K562 (cell line): Measurements from ENCODE around the gene GAB1. TPM values are rescaled to one million over a fixed set of nuclear protein-coding genes. Genes with fewer than 3 reads are reported as not detected.

Experiments used
- ATAC-seq: fragments of 200-7000 bp; cut with Tn5 transposase; 3 replicates; pipeline ENCODE4 v1.9.1; 2020; ENCODE audit warnings: moderate library complexity
- BruUV-seq: library from RNA; stranded (reverse); fragments of 400-500 nt; replicated peaks from 2 replicates; lab custom pipeline; 2021; lab: Mats Ljungman, UMichigan
- CTCF ChIA-PET: fragments of 300-600 bp; formaldehyde crosslinking; extraction: SDS; loops from one replicate; lab custom pipeline; 2021; ENCODE audit warnings: low intra/inter-chr PET ratio; lab: Yijun Ruan, JAX
- POLR2A ChIA-PET: fragments of 300-600, 350-650 bp; sonication (Branson Sonifier 250); formaldehyde crosslinking; extraction: SDS; loops from one replicate; lab custom pipeline; 2021; ENCODE audit warnings: antibody characterized with exemption, inconsistent platforms; lab: Yijun Ruan, JAX
- DNase-seq, 4 experiments: peaks; one replicate each; pipeline versions ENCODE4 v3.0.0 to v3.0.0-alpha.2; 2011 to 2018; ENCODE audit warnings: low spot score in 3 of 4, mixed read lengths in 3 of 4; ENCODE audit errors: extremely low read depth in 1 of 4
- FAIRE-seq: peaks from 2 replicates; lab custom pipeline; 2011; peaks lifted over from hg19 to GRCh38; lab: Jason Lieb, UNC
- H2AFZ ChIP-seq: 2 replicates; pipeline ENCODE4 v1.6.0; 2011; ENCODE audit warnings: low read depth, low read length, control low read depth, inconsistent platforms
- H3K27ac ChIP-seq: fragments of 200-600 bp; 3 replicates; pipeline ENCODE4 v1.8.0; 2011; ENCODE audit warnings: low read depth, mild to moderate bottlenecking, control low read depth, inconsistent platforms, low read length, moderate library complexity, mixed read lengths; ENCODE audit errors: extremely low read depth
- H3K27me3 ChIP-seq, 2 experiments: fragments of 300-600 bp in 1 of 2; 2 replicates in 1 of 2; 3 replicates in 1 of 2; pipeline versions ENCODE4 v1.6.0 to v1.8.0; 2011; ENCODE audit warnings: inconsistent platforms in 2 of 2, low read length in 2 of 2, mild to moderate bottlenecking in 1 of 2, mixed read lengths in 1 of 2, moderate library complexity in 1 of 2; ENCODE audit not compliant: control insufficient read depth in 2 of 2, insufficient read depth in 2 of 2
- H3K36me3 ChIP-seq: fragments of 300-600 bp; 3 replicates; pipeline ENCODE4 v1.8.0; 2011; ENCODE audit warnings: mild to moderate bottlenecking, low read length, inconsistent platforms; ENCODE audit not compliant: control insufficient read depth, insufficient read depth
- H3K4me1 ChIP-seq, 2 experiments: fragments of 200-600 bp in 1 of 2; replicated peaks in 1 of 2; 2 replicates in 1 of 2; 3 replicates in 1 of 2; pipeline versions ENCODE4 v1.5.1 to v1.8.0; 2011; ENCODE audit warnings: inconsistent platforms in 2 of 2, low read length in 2 of 2, mild to moderate bottlenecking in 1 of 2, mixed read lengths in 1 of 2, moderate library complexity in 1 of 2; ENCODE audit not compliant: control insufficient read depth in 2 of 2, insufficient read depth in 2 of 2
- H3K4me2 ChIP-seq: 2 replicates; pipeline ENCODE4 v1.6.1; 2011; ENCODE audit warnings: low read length, control low read depth, inconsistent platforms, mixed read lengths; ENCODE audit not compliant: insufficient read depth
- H3K4me3 ChIP-seq: fragments of 200-600 bp; sonication (generic), shearing (Covaris generic); 2 replicates; pipeline ENCODE4 v1.5.1; 2016; ENCODE audit warnings: control low read depth, inconsistent platforms
- H3K79me2 ChIP-seq: fragments of 200-600 bp; 3 replicates; pipeline ENCODE4 v1.8.0; 2011; ENCODE audit warnings: low read length, inconsistent platforms; ENCODE audit not compliant: control insufficient read depth, insufficient read depth
- H3K9ac ChIP-seq, 2 experiments: 2 replicates each; pipeline versions ENCODE4 v1.6.0 to v1.6.1; 2011; ENCODE audit warnings: low read depth in 2 of 2, low read length in 2 of 2, control low read depth in 1 of 2, inconsistent platforms in 1 of 2, mild to moderate bottlenecking in 1 of 2, mixed read lengths in 1 of 2; ENCODE audit not compliant: insufficient read depth in 1 of 2
- H3K9me1 ChIP-seq: one replicate; pipeline ENCODE4 v1.6.0; 2011; ENCODE audit warnings: inconsistent platforms, mild to moderate bottlenecking, low read length, moderate library complexity; ENCODE audit not compliant: control insufficient read depth, insufficient read depth
- H3K9me3 ChIP-seq: replicated peaks from 2 replicates; pipeline ENCODE4 v1.5.1; 2011; ENCODE audit warnings: low read depth, low read length, inconsistent platforms; ENCODE audit not compliant: control insufficient read depth, insufficient read depth
- H4K20me1 ChIP-seq: replicated peaks from 2 replicates; pipeline ENCODE4 v1.6.1; 2011; ENCODE audit warnings: low read length, inconsistent platforms, mixed read lengths; ENCODE audit not compliant: control insufficient read depth, insufficient read depth
- ARID4B ChIP-seq: sonication (generic); formaldehyde crosslinking; IDR thresholded peaks from 2 replicates; pipeline ENCODE4 v1.8.0; 2022; ENCODE audit warnings: mild to moderate bottlenecking, missing genetic modification reagents
- ATF4 ChIP-seq: fragments of 450-650 bp; formaldehyde crosslinking; IDR thresholded peaks from 2 replicates; pipeline ENCODE4 v1.4.0; 2022; ENCODE audit warnings: mild to moderate bottlenecking, moderate library complexity
- CGGBP1 ChIP-seq: fragments of 250-450 bp; sonication (Bioruptor Pico); IDR thresholded peaks from 2 replicates; pipeline ENCODE4 v1.9.0; 2021; ENCODE audit warnings: mild to moderate bottlenecking
- CTCF ChIP-seq, 3 experiments: IDR thresholded peaks in 2 of 3; conservative IDR thresholded peaks in 1 of 3; 2 replicates each; pipeline ENCODE4 v1.5.1; 2011 to 2012; ENCODE audit warnings: low read length in 3 of 3, mild to moderate bottlenecking in 3 of 3, control low read depth in 2 of 3, improper control_type of control experiment in 1 of 3, inconsistent platforms in 1 of 3, low read depth in 1 of 3, mixed read lengths in 1 of 3, moderate library complexity in 1 of 3; ENCODE audit not compliant: insufficient read depth in 2 of 3
- ILF3 ChIP-seq: fragments of 450-650 bp; IDR thresholded peaks from 2 replicates; pipeline ENCODE4 v1.6.1; 2018; ENCODE audit warnings: antibody characterized with exemption, mild to moderate bottlenecking, moderate library complexity, borderline replicate concordance
- MYC ChIP-seq, 2 experiments: fragments of 250-450 bp in 1 of 2; sonication (Bioruptor Pico) in 1 of 2; IDR thresholded peaks; 2 replicates each; pipeline versions ENCODE4 v1.5.1 to v1.6.1; 2012 to 2021; ENCODE audit warnings: low read depth in 2 of 2, borderline replicate concordance in 1 of 2, improper control_type of control experiment in 1 of 2, low read length in 1 of 2, mild to moderate bottlenecking in 1 of 2, moderate library complexity in 1 of 2
- NFE2L1 ChIP-seq: fragments of 450-650 bp; IDR thresholded peaks from 2 replicates; pipeline ENCODE4 v1.6.1; 2016; ENCODE audit warnings: missing genetic modification characterization, low read depth, mild to moderate bottlenecking, missing compliant biosample characterization, moderate library complexity, borderline replicate concordance
- NRF1 ChIP-seq, 2 experiments: fragments of 450-650 bp; IDR thresholded peaks in 1 of 2; conservative IDR thresholded peaks in 1 of 2; 2 replicates each; pipeline ENCODE4 v1.6.1; 2014; ENCODE audit warnings: mild to moderate bottlenecking in 2 of 2
- SMARCE1 ChIP-seq: fragments of 450-650 bp; IDR thresholded peaks from 2 replicates; pipeline ENCODE4 v1.7.1; 2016; ENCODE audit warnings: mild to moderate bottlenecking
- ZNF561 ChIP-seq: fragments of 450-650 bp; formaldehyde crosslinking; conservative IDR thresholded peaks from 2 replicates; pipeline ENCODE4 v1.4.0; 2020; ENCODE audit warnings: mild to moderate bottlenecking, moderate library complexity
- in situ Hi-C: fragments of 300-500 bp; cut with MboI; formaldehyde crosslinking; loops from 4 replicates; pipeline ENCODE4 v1.15.0; 2018; ENCODE audit warnings: inconsistent platforms, mixed read lengths
- intact Hi-C: fragments of 100-400 bp; cut with micrococcal nuclease; formaldehyde crosslinking; loops from 2 replicates; pipeline ENCODE4 v1.14.2; 2022
- polyA plus RNA-seq, 8 experiments: library from polyadenylated mRNA; depleted of rRNA in 4 of 8; stranded (reverse) in 5 of 8; unstranded in 3 of 8; fragments of >200 nt; fragmentation: Nextera tagmentation in 2 of 8; fragmentation: Illumina TruSeq in 1 of 8; extraction: Ambion mirVana in 2 of 8; extraction: Trizol in 1 of 8; gene quantifications; 2 replicates each; pipeline versions ENCODE4 v1.2.1 to v1.2.3, GENCODE V29; 2011 to 2014; ENCODE audit warnings: inconsistent platforms in 1 of 8, missing spikeins in 1 of 8
- total RNA-seq, 7 experiments: library from RNA; depleted of rRNA in 6 of 7; stranded (reverse); fragments of >200 nt in 6 of 7; fragmentation: Illumina TruSeq in 2 of 7; extraction: Trizol in 2 of 7; gene quantifications; 2 replicates each; pipeline versions ENCODE4 v1.2.1 to v1.2.3, GENCODE V29; 2011 to 2021; ENCODE audit warnings: low replicate concordance in 1 of 7

Gene GAB1
- total and polyA plus RNA-seq, 9 of the 15 experiments (the other 6 are each of a cell fraction or from before 2014, with no cell fraction given) = 1.3 to 14.6 (median 7.5) TPM

- Histone ChIP-seq H3K4me3 (no peak overlapping the region), H3K9me3 (no peaks in the 10 kb centered on the region), H2AFZ (no peak overlapping the region), H3K4me2 (no peak overlapping the region), H3K27me3 (peaks cover 0 to 7% of the 10 kb centered on the region in 2 experiments; a peak in 1 of 5 replicates), H3K9me1 (no peaks in the 10 kb centered on the region), H3K27ac (no peak overlapping the region), H3K9ac (no peak overlapping the region), H3K36me3 (no peaks in the 10 kb centered on the region), H4K20me1 (no peaks in the 10 kb centered on the region), H3K4me1 (no peaks in the 10 kb centered on the region), H3K79me2 (no peaks in the 10 kb centered on the region)
- ATAC-seq (no peak), DNase-seq (no peak), FAIRE-seq (no peak)
- CTCF ChIA-PET = no interaction called here
- BruUV-seq = no TSS peak
- in situ Hi-C loops = no loop called here
- intact Hi-C loops = no loop called here
- POLR2A ChIA-PET = no interaction called here
- TF ChIP-seq ZNF561 (CRISPR knock-in tag) (no peak), MYC (IDR thresholded peaks at IDR 0.05; ENCODE audit: low read depth, low read length) (no peak), MYC (CRISPR knock-in tag; IDR thresholded peaks at IDR 0.05; ENCODE audit: borderline replicate concordance, low read depth) (no peak), ILF3 (no peak), CTCF (IDR thresholded peaks at IDR 0.05 in 2 of 3, conservative IDR thresholded peaks at IDR 0.05 in 1 of 3; ENCODE audit: insufficient read depth in 2 of 3, low read depth in 1 of 3, low read length in 3 of 3) (no peak), ARID4B (CRISPR knock-in tag) (no peak), NFE2L1 (tag) (no peak), ATF4 (CRISPR knock-in tag) (no peak), NRF1 (conservative IDR thresholded peaks at IDR 0.05 in 1 of 2, IDR thresholded peaks at IDR 0.05 in 1 of 2) (no peak), CGGBP1 (CRISPR knock-in tag) (no peak), SMARCE1 (no peak)
Observed at GRCh38 chr4:143313996-143314395, 22.7 kb upstream of the GAB1 start.
